CD14-positive monocyte (primary cell): ENCODE data around the gene KLHL25. TPM values are rescaled to one million over a fixed set of nuclear protein-coding genes. Genes with fewer than 3 reads are reported as not detected.

Experiments used
- DNase-seq, 3 donors: peaks; one replicate each; pipeline ENCODE4 v3.0.0-alpha.2; 2011 to 2022
- H2AFZ ChIP-seq: 2 replicates; pipeline ENCODE4 v1.6.0; 2012; ENCODE audit warnings: mild to moderate bottlenecking, low read depth, low read length, inconsistent platforms; ENCODE audit not compliant: insufficient read depth, poor library complexity, severe bottlenecking
- H3K27ac ChIP-seq, 2 donors: 1 replicate in 1 of 2; 2 replicates in 1 of 2; pipeline ENCODE4 v1.5.1; 2012 to 2013; ENCODE audit warnings: low read length in 2 of 2, control low read depth in 1 of 2, inconsistent platforms in 1 of 2, low read depth in 1 of 2, mild to moderate bottlenecking in 1 of 2
- H3K27me3 ChIP-seq, 2 donors: one replicate each; pipeline versions ENCODE4 v1.6.0 to v1.6.1; 2011 to 2013; ENCODE audit warnings: low read length in 2 of 2; ENCODE audit not compliant: control insufficient read depth in 2 of 2, insufficient read depth in 2 of 2
- H3K36me3 ChIP-seq, 2 donors: replicated peaks in 1 of 2; 1 replicate in 1 of 2; 2 replicates in 1 of 2; pipeline versions ENCODE4 v1.5.1 to v1.6.1; 2012 to 2013; ENCODE audit warnings: low read length in 2 of 2, control low read depth in 1 of 2, inconsistent platforms in 1 of 2, mild to moderate bottlenecking in 1 of 2; ENCODE audit not compliant: insufficient read depth in 2 of 2, control insufficient read depth in 1 of 2
- H3K4me1 ChIP-seq, 2 donors: 1 replicate in 1 of 2; 2 replicates in 1 of 2; pipeline versions ENCODE4 v1.5.1 to v1.6.1; 2012 to 2013; ENCODE audit warnings: low read length in 2 of 2, control low read depth in 1 of 2, inconsistent platforms in 1 of 2, mild to moderate bottlenecking in 1 of 2, moderate library complexity in 1 of 2; ENCODE audit not compliant: insufficient read depth in 2 of 2, control insufficient read depth in 1 of 2
- H3K4me2 ChIP-seq: replicated peaks from 2 replicates; pipeline ENCODE3; 2012; ENCODE audit warnings: low read length, moderate library complexity, mild to moderate bottlenecking; ENCODE audit not compliant: poor library complexity, severe bottlenecking; ENCODE audit errors: extremely low read depth
- H3K4me3 ChIP-seq, 3 experiments: fragments of 200-600 bp in 1 of 3; sonication (generic) in 1 of 3; replicated peaks in 1 of 3; 1 replicate in 2 of 3; 2 replicates in 1 of 3; pipeline ENCODE4 v1.5.1; 2011 to 2013; ENCODE audit warnings: low read length in 3 of 3, mild to moderate bottlenecking in 3 of 3, control low read depth in 2 of 3, low read depth in 2 of 3, inconsistent platforms in 1 of 3, moderate library complexity in 1 of 3
- H3K79me2 ChIP-seq: 2 replicates; pipeline ENCODE4 v1.6.0; 2012; ENCODE audit warnings: mild to moderate bottlenecking, control low read depth, inconsistent platforms, low read length, moderate library complexity; ENCODE audit not compliant: insufficient read depth
- H3K9ac ChIP-seq: 2 replicates; pipeline ENCODE4 v1.6.0; 2017; ENCODE audit warnings: low read length, mild to moderate bottlenecking; ENCODE audit not compliant: insufficient read depth, poor library complexity, severe bottlenecking
- H3K9me3 ChIP-seq, 2 donors: replicated peaks in 1 of 2; 1 replicate in 1 of 2; 2 replicates in 1 of 2; pipeline versions ENCODE4 v1.5.1 to v1.6.1; 2012 to 2013; ENCODE audit warnings: low read length in 2 of 2, control low read depth in 1 of 2; ENCODE audit not compliant: control insufficient read depth in 1 of 2, insufficient read depth in 1 of 2
- H4K20me1 ChIP-seq: 2 replicates; pipeline ENCODE4 v1.6.0; 2012; ENCODE audit warnings: mild to moderate bottlenecking, low read length, control low read depth, moderate library complexity; ENCODE audit not compliant: insufficient read depth
- H3K27ac Mint-ChIP-seq, 7 donors: one replicate each; pipeline ENCODE4 v1.8.0; 2020; ENCODE audit warnings: mild to moderate bottlenecking in 7 of 7, mixed read lengths in 7 of 7, moderate library complexity in 6 of 7, inconsistent platforms in 2 of 7
- H3K27me3 Mint-ChIP-seq, 3 donors: one replicate each; pipeline ENCODE4 v1.8.0; 2021 to 2022; ENCODE audit warnings: low read depth in 3 of 3, mild to moderate bottlenecking in 3 of 3, mixed read lengths in 3 of 3, moderate library complexity in 3 of 3, inconsistent platforms in 1 of 3
- H3K36me3 Mint-ChIP-seq, 2 donors: one replicate each; pipeline ENCODE4 v1.8.0; 2020; ENCODE audit warnings: mixed read lengths in 2 of 2, inconsistent platforms in 1 of 2, mild to moderate bottlenecking in 1 of 2
- H3K4me1 Mint-ChIP-seq: one replicate; pipeline ENCODE4 v1.8.0; 2020; ENCODE audit warnings: mild to moderate bottlenecking, mixed read lengths
- H3K4me3 Mint-ChIP-seq, 2 donors: one replicate each; pipeline ENCODE4 v1.8.0; 2020; ENCODE audit warnings: mild to moderate bottlenecking in 2 of 2, mixed read lengths in 2 of 2, moderate library complexity in 1 of 2
- H3K9me3 Mint-ChIP-seq, 7 donors: one replicate each; pipeline ENCODE4 v1.8.0; 2020 to 2022; ENCODE audit warnings: mixed read lengths in 7 of 7, mild to moderate bottlenecking in 6 of 7, moderate library complexity in 6 of 7, inconsistent platforms in 2 of 7
- WGBS: methylation state at CpG from one replicate; pipeline ENCODE4 v1.1.5; 2013; ENCODE audit warnings: missing lambda C conversion rate; ENCODE audit not compliant: insufficient coverage; 5-methylcytosine and 5-hydroxymethylcytosine counted together
- intact Hi-C, 2 donors: fragments of 100-400 bp; cut with micrococcal nuclease; formaldehyde crosslinking; loops; one replicate each; pipeline versions ENCODE4 v1.15.0 to v1.15.1; 2023
- polyA plus RNA-seq, 3 donors: library from polyadenylated mRNA; depleted of rRNA in 1 of 3; unstranded in 2 of 3; stranded (reverse) in 1 of 3; fragments of 300-500 nt in 2 of 3; fragments of >200 nt in 1 of 3; fragmentation: Illumina TruSeq in 2 of 3; gene quantifications; 1 replicate in 2 of 3; 2 replicates in 1 of 3; pipeline ENCODE4 v1.2.3, GENCODE V29; 2012 to 2021
- TF ChIP-seq, protein P1 (sequence below): fragments of 200-600 bp; IDR thresholded peaks from one replicate; pipeline ENCODE4 v1.8.0; 2022; ENCODE audit warnings: antibody characterized with exemption, mild to moderate bottlenecking

The KLHL25 gene
- polyA plus RNA-seq, 3 donors, result 0.27 to 0.60 (median 0.40) TPM

DNA sequence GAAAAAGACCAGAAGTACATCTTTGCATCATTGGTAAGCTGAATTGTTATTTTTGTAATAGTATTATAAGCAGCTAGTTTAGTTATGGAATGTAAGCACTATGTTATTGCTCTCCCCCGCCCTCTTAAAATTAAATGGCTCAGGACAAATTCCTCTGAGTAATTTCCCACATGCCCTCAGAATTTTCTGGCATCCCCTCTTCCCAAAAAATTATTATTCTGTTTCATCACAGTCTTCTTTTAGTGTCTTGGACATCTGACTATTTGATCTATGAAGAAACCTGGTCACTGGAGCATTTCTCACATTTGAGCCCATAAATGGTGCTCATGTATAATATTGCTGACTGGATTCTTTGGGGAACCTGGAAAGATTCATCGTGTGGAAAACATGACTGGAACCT lies 68.3 kb downstream of the KLHL25 start:
- peaks cover 90 to 99% of the 10 kb centered on the region in 2 donors for H3K36me3 Mint-ChIP-seq
- Histone ChIP-seq H3K4me2 (no peak overlapping the region), H3K27me3 (no peaks in the 10 kb centered on the region), H3K9me3 (no peaks in the 10 kb centered on the region), H3K9ac (no peak overlapping the region), H3K4me1 (no peaks in the 10 kb centered on the region), H3K79me2 (no peaks in the 10 kb centered on the region), H3K4me3 (no peak overlapping the region), H3K27ac (peak overlapping the region in 1 of 2 donors; percentile 44), H4K20me1 (peaks cover 100% of the 10 kb centered on the region), H3K36me3 (peaks cover 98 to 100% of the 10 kb centered on the region in 2 donors), H2AFZ (no peak overlapping the region)
- intact Hi-C loops, result no loop called here
- no peaks in the 10 kb centered on the region for H3K27me3 Mint-ChIP-seq
- H3K4me3 Mint-ChIP-seq, result no peak overlapping the region
- TF ChIP-seq, protein P1, sequence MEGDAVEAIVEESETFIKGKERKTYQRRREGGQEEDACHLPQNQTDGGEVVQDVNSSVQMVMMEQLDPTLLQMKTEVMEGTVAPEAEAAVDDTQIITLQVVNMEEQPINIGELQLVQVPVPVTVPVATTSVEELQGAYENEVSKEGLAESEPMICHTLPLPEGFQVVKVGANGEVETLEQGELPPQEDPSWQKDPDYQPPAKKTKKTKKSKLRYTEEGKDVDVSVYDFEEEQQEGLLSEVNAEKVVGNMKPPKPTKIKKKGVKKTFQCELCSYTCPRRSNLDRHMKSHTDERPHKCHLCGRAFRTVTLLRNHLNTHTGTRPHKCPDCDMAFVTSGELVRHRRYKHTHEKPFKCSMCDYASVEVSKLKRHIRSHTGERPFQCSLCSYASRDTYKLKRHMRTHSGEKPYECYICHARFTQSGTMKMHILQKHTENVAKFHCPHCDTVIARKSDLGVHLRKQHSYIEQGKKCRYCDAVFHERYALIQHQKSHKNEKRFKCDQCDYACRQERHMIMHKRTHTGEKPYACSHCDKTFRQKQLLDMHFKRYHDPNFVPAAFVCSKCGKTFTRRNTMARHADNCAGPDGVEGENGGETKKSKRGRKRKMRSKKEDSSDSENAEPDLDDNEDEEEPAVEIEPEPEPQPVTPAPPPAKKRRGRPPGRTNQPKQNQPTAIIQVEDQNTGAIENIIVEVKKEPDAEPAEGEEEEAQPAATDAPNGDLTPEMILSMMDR, result no peak
- DNase-seq, result no peak
- peak overlapping the region in 2 of 7 donors; percentile 7 to 16 for H3K27ac Mint-ChIP-seq
- peaks cover 0 to 3% (median 0%) of the 10 kb centered on the region in 7 donors for H3K9me3 Mint-ChIP-seq
- no CpG with 5 or more reads among the region's 2 CpGs for WGBS
- H3K4me1 Mint-ChIP-seq, result no peaks in the 10 kb centered on the region

DNA sequence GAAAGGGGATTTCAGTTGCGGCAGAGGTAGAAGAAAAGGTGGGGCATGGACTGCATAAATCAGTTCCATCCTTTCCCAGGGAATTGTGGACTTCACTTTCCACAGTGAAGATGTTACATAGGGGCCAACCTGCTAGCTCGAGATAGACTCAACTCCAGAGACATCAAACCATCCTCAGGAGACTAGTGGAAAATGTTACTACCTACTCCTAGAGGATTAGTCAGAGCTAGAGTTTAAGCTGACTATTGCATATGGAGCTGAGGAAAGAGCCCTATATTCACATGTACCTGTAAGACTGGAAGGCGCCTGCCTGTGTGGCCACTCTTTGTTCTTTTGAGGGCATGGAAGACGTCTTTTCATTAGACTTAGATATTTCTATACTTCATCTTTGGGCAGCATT lies 69.2 kb downstream of the KLHL25 start:
- H3K36me3 ChIP-seq, result peaks cover 98 to 100% of the 10 kb centered on the region in 2 donors
- no CpG with 5 or more reads among the region's 4 CpGs for WGBS

More for the DNA sequence above, 69.2 kb downstream of the KLHL25 start:
- Histone ChIP-seq H3K9me3 (no peaks in the 10 kb centered on the region), H3K4me3 (no peak overlapping the region), H3K27ac (peak overlapping the region in 1 of 2 donors; percentile 38), H3K9ac (no peak overlapping the region), H3K79me2 (no peaks in the 10 kb centered on the region), H2AFZ (no peak overlapping the region), H3K27me3 (no peaks in the 10 kb centered on the region), H4K20me1 (peaks cover 100% of the 10 kb centered on the region), H3K4me1 (no peaks in the 10 kb centered on the region), H3K4me2 (no peak overlapping the region)
- Mint-ChIP-seq H3K27me3 (no peaks in the 10 kb centered on the region), H3K4me1 (no peaks in the 10 kb centered on the region), H3K9me3 (no peaks in the 10 kb centered on the region), H3K36me3 (peaks cover 89 to 99% of the 10 kb centered on the region in 2 donors), H3K27ac (no peak overlapping the region), H3K4me3 (no peak overlapping the region)
- TF ChIP-seq, protein P1, result no peak
- DNase-seq, result no peak
- intact Hi-C loops, result no loop called here
